Astrocyte of the hippocampus (primary cell): Measurements from ENCODE around the gene HIBCH.

Experiments
- DNase-seq: peaks from one replicate; pipeline ENCODE4 v3.0.0; 2011; ENCODE audit warnings: low read depth, low spot score

HIBCH gene

DNA sequence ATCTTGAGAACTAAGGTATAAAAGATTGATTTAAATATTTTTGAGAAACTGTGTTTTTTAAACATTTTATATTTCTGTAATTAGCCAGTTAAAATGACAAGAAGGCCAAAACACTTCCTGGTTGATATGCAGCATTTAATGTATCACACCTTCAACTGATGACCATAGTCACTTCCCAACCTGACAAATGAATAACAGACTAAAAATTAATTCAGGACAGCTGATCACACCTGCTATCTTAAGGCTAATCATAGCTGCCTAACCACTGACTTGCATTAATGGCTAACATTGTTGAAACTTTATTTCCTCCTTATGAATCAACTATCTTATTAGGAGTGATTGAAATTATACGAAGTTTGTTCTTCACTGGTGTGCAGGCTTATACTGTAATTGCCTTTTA is 131.3 kb downstream of the HIBCH start:
- DNase-seq: no peak

DNA sequence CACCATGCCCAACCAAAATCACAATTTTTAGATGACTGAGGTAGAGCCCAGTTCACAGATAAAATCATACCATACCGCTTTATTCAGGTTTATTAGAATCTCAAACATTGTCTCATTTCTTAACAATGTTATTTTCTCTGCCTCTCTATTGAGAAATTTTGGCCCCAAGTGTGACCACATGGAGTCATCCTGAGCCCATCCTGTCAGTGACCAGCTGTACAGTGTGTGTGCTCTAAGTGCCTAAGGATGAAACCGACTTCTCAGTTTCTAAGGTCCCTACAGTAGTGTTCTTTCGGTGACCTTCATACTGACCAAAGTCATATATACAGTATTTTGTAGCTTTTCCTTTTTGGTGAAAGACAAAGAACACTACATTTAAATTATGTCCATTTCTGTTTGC is 133.4 kb downstream of the HIBCH start:
- no peak for DNase-seq

DNA sequence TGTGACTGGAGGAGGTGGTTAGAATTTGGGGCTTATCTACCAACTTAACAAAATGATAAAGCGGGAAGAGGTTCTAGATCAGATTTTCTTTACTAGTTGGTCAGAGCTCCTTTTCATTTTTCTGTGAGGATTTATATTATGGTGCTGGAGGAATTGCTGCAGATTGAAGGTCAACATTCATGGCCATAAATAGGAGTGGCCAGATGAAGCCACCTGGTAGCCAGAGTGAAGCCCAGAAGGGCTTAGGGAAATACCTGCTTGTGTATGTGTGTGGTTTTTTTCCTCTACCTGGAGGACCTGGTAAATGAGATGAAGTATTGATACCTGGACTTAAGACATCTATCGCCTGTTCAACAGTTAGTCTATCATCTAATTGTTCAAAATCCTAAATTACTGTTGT is 134.2 kb downstream of the HIBCH start:
- DNase-seq: no peak

DNA sequence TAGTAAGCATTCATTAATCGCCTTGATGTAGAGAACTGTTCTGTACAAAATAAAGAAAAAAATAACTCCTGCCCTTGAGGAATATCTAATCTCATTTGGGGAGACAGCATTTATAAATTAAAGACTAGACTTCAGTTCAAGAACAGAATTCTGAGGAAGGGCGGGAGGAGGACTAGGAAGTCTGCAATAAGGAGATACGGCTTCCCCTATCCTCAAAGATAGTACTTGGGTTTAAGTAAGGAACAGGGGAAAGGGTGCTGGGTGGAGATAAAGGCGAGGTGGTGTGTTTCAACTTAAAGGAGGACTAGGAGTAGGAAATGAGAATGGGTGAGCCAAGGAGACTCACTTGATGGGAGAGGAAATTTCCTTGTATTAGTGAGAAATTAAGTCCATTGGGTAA is 135.2 kb downstream of the HIBCH start:
- DNase-seq: no peak

DNA sequence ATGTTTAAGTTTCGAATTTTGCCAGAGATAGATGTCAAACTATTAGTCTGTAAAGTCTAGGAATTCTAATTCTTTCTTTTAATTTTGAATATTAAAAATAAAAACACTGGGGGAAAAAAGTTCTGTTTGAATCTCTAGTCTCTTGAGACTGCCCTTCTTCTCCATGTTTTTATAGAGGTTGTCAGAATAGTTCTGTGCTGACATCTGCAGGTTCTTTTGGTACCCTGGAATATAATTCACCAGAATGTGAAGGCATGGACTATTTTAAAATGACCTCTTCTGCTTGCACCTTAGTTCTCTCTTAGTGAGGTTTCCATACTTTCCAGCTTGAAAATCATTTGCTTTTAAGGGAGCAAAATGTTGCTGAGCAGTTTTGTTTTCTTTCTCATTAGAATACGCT is 136.1 kb downstream of the HIBCH start:
- no peak for DNase-seq

DNA sequence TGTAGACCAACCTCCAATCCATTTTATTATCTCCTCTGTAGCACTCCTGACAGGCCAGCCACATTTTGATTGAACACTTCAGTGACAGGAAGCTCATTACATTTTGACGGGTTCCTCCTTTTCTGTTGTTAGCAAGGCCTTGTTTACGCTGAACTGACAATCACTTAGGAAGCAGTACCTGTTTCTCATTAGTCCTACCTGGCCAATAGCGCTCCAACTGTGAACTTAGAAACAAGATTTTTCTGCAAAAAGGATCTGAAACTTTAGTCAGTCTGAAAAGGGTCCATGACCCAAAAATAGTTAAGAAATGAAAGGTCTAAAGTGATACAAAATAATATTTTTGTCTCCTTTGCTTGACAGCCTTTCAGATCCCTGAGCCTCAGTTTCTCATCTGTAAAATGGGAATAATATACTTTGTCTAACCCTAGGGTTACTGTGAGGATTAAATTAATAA is 137.5 kb downstream of the HIBCH start:
- DNase-seq: no peak

DNA sequence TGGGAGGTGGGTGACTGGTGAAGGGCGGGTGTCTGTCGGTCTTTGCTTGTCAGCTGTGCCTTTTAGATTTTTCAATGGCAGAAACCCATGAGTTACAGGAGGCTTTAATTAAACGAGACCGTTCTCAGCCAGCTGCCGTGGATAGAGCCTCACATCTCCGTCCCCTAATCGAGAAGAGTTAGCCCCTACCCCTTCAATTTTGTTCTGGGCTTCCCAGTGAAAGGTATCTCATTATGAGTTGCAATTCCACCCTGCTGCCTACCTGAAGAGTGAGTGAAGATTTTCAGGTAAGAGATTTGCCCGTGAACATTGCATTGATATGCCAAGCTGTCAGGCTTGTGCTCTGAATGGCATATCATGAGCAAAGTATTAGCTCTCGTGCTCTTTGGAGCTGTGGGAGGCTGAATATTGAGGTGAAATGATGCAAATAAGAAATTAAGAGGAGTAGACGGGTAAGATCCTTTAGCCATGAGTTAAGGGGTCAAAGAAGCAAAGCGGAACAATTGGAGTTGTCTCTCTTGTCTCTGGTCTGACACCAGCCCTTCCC is 138.4 kb downstream of the HIBCH start:
- DNase-seq: no peak

DNA sequence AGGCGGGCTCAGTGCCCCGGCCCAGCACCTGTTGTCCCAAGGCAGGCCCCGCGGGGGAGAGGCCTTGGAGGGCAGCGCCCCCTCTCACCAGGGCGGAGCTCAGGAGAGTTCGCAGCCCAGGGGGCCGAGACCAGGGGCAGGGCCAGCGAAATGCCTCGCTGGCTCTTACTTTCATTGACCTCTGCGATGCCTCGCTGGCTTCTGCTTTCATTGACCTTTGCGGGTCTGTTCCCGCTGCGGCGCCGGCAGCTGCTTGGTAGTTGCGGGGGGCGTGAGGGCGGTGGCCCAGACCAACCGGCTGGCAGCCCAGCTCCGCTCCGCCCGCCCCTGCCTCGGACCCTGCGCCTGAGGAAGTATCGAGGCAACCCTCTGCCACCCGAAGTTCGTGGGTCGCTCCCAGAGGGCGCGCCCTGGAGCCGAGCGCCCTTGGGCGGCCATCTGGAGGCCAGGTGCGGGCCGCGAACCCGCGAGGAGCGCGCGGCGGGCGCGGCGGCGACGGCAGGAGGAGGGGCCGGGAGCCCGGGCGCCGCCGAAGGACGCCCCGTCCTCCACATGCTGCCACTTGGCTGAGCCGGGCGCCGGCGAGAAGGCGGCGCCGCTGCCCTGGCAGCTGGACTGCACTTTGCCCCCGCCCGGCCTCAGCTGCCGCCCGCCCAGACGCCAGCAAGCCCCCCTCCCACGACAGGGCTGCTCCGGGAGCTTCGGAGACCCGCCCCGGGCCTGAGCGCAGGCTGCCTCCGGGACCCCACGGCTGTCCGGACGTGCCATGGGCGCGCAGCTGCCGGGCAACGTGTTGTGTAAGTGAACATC is 139.1 kb downstream of the HIBCH start:
- DNase-seq: peak; percentile 62

DNA sequence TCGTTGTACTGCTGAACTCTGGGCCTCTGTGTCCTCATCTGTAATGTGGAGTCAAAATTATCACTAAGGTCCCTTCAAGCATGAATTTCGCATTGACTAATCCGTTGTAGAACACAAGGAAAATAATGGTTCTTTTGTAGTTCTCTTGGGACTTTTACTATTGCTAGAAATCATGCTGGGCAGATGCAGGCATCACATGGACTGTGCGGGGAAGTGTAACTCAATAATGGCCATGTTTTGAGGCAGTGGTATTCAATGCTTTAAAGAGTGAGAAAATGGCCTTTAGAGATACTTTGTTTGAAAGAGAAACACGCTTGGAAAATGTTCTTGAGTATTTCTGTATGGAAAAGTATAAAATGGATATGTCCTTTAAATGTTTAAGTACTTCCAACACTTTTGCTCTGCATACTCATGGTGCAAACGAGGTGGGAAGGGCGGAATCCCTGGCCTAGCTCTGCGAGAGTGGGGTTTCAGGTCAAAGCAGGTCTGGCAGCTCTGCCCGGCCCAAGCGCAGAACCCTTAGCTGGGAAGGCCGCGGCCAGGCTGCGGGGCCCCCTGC is 139.8 kb downstream of the HIBCH start:
- DNase-seq: peak; percentile 61

DNA sequence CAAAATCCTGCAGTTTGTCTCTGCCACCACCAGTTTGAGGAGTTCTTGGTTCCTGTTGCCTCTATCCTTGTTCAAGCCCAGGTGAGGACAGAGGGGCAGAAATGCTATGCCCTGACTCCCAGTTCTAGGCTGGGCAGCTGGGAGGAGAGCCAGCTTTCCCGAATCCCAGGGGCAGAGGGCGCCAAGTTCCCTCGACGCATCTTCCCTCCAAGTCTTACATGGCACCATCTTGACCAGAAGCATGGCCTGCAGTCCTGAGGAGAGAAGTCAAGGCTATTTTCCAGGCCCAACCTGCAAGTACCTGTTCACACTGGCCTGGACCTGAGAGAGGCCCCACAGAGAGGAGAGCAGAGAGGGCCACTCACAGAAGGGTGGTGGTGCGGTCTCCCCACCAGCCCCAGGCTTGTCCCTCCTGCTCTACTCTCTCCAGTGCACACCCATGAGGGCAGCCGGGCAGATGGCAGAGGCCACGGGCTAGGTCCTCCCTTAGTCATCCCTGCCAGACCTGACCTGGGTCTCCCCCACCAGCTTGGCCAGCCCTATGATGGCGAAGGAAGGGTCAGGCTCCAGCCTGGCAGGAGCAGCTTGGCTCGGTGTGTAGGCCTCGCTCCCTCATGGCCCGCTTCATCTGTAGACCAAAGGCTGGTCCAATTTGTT is 141.4 kb downstream of the HIBCH start:
- no peak for DNase-seq

DNA sequence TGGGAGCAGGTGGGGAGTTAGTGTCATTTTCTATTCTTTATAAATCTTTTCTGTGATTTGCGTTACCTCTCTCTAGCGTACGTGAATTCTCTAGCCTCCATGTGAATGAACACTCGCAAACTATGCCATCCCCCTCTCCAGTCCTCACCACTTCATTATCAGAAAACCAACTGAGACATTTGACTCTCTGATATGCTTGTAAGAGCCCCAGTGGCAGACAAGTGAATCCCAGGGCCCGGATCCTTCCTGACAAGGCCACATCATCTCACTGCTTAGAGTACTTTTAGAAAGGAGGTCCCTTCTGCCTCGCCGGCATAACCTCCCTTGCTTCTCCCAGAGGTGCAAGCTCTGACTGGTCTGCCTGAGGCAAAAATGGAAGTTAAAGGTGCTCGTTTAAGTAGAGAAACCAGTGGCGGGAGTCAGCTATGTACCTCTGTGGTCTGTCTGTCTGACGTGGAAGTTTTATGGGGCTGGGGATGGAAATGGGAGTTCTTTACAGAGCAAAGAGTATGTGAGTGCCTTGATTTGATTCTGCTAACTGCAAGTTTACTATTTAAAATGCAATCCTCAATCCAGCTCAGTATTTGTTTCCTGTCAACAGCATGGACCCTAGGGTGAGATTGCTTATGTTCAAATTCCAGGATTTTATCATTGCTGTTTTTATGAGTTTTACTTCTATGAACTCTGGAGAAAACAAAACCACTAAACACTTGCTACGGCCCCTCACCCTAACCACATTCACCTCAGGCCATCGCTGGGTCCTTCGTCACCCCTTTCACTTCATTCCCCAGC is 142.2 kb downstream of the HIBCH start:
- no peak for DNase-seq

DNA sequence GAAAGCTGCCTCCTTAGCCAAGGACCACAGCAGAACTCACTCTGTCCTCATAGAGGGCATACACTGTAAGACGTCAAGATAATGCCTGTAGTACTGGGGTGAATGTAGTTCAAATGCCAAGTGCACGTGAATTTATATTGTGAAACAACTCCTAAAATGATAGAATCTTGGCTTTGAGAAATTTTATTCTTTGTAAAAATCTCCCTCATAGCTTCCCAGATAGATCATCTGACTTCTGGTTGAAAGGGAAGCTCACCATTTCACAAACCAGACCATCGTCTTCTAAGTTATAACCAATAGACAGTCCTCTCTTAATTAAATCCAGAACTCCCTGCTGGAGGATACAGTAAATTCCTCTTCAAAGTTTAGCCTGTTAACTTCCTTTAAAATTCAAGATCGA is 146.2 kb downstream of the HIBCH start:
- no peak for DNase-seq

DNA sequence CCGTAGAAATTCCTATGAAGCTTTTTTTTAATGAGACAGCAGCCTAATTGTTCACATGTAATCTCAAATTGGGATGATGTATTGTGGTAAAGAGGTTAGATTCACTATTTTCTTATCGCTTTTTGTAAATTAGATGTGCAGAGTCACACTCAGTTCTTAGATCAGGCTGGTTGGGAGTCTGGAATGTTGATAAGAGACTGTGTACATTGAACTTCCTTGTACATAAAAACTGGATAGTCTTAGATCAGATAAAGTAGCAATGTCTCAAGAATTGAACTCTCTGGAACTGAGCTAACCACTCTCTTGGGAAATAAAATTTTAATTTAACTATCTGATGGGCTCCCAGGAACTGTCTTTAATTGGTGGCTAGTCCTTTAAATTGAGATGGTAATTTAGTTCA is 149.0 kb downstream of the HIBCH start:
- no peak for DNase-seq

DNA sequence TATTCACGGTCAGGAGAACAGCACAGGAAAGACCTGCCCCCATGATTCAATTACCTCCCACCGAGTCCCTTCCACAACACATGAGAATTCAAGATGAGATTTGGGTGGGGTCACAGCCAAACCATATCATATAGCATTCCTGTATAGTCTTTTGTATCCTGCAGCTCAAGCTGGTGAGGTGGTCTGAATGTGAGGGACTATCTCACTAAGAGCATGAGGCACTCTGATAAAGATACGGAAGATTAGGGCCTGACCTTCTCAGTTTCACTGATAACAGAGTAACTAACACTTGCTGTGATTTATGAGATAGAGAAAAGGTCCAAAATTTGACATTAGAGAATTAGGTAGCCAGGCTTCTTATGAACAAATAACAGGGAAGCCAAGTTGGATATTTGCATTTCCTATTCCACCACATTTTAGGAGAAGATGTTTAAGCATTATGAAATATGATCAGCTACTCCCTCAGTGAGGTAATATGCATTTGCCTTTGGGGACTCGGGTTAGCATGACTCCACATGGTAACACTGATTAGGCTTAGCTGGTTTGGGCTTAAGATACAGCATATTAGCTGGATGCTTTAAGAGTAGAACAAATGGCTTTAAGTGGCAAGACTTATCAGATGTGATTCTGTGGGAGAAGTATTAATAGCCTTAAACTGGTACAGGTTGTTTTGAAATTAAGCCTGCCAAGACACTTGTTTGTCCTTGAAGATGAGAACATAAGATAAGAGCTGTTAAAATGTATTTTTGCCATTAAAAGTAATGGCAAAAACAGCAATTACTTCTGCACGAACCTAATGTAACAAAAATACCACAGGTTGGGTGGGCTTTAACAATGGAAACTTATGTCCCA is 150.2 kb downstream of the HIBCH start:
- no peak for DNase-seq

DNA sequence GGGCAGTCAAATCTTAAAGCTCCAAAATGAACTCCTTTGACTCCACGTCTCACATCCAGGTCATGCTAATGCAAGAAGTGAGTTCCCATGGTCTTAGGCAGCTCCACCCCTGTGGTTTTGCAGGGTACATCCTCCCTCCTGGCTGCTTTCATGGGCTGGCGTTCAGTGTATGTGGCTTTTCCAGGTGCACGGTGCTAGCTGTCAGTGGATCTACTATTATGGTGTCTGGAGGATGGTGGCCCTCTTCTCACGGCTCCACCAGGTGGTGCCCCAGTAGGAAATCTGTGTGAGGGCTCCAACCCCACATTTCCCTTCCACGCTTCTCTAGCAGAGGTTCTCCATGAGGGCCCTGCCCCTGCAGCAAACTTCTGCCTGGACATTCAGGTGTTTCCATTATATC is 151.9 kb downstream of the HIBCH start:
- no peak for DNase-seq

DNA sequence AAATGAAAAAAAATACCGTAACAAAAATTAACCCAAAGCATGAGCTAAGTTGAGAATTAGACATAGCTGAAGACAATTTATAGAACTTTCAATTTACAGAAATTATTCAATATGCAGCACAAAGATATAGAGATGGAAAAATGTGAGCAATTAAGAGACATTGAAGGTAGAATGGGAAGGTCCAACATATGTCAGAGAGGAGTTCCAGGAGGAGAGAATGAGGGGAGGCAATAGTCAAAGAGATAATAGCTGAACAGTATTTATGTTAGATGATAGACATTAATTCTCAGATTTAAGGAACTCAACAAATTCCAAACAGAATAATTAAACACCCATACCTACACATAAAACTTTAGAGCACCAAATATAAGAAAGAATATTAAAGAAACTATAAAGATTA is 154.1 kb downstream of the HIBCH start:
- DNase-seq: no peak

DNA sequence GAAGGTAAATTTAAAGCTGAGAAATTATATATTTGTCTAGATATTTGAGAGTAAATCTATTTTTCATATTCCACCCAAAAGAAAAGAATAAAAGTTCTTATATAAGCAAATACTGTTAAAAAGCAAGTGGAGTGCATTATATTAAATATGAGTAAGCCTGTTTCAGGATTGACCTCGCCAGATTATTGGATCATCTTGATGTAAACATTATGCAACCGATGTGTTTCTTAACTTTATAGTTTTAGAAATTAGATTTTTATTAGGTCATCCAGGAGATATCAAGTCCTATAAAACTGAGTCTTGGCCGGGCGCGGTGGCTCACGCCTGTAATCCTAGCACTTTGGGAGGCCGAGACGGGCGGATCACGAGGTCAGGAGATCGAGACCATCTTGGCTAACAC is 156.8 kb downstream of the HIBCH start:
- DNase-seq: no peak

DNA sequence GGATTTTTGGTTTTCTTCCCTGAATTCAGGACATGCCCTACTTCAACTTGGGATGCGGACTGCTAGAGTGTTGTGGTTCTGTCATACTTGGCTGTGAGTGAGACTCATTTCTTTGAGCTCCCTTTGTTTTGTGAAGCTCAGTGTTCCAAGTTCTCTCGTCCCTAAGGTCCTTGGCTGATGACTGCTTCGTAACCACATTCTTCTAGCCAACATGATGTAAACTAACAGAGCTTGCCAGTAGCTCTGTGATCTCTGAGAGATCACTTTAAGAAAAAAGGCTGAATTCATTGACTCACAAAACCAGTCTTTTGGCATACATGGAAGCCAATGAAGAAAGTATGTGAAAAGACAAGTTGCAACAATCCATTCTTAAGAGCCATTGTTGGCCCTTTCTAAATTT is 160.2 kb downstream of the HIBCH start:
- DNase-seq: peak; percentile 76

DNA sequence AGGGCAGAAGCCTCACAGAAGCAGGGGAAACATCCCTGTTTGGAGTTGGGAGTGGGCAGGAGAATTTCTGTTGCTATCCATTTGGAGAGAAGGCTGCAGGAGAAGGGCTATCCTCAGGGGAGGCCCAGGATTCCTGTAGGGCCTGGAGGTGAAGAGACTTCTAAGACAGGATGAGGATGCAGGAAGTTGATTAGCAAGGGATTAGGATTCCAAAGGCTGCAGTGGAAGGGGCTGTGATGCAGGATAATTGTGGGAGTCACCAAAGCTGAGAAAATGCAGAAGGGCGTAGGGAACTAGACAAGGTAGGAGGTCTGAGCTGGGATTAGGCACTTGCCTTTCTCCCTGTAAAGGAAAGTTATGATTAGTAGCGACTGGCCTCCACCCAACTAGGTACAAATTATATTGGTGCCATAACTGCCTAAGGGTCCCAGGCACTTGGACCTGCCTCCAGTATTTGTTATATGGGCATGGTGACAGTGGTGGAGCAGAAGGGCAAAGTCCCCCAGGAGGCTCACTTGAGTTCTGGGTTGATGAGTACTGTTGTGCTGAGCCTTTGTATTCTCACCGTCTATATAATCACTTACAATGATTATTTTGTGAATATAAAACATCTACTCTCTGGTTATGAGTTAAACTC is 160.7 kb downstream of the HIBCH start:
- no peak for DNase-seq
